Left ventricle myocardium inferior (tissue), 1 donor: ENCODE data around the gene FIZ1. TPM values are rescaled to one million over a fixed set of nuclear protein-coding genes. Genes with fewer than 3 reads are reported as not detected.

ENCODE experiments used
- DNase-seq: peaks from one replicate; pipeline ENCODE4 v3.0.0-alpha.2; 2020
- H3K27ac ChIP-seq: fragments of 200-600 bp; replicated peaks from 2 replicates; pipeline ENCODE4 v1.8.0; 2021
- H3K27me3 ChIP-seq: fragments of 200-600 bp; 2 replicates; pipeline ENCODE4 v1.8.0; 2021; ENCODE audit warnings: low read depth
- H3K36me3 ChIP-seq: fragments of 200-600 bp; 2 replicates; pipeline ENCODE4 v1.8.0; 2021
- H3K4me1 ChIP-seq: fragments of 200-600 bp; 2 replicates; pipeline ENCODE4 v1.8.0; 2021
- H3K4me3 ChIP-seq: fragments of 200-600 bp; 2 replicates; pipeline ENCODE4 v1.8.0; 2021; ENCODE audit warnings: mild to moderate bottlenecking, moderate library complexity
- H3K9me3 ChIP-seq: fragments of 200-600 bp; replicated peaks from 2 replicates; pipeline ENCODE4 v1.8.0; 2021
- intact Hi-C: fragments of 100-400 bp; cut with micrococcal nuclease; formaldehyde crosslinking; loops from one replicate; pipeline ENCODE4 v1.11.0; 2022
- total RNA-seq: library from RNA; stranded (reverse); fragmentation: NEBNext Ultra II Directional; extraction: Animal tissue kit (Norgen Biotek cat#: 25700); gene quantifications from one replicate; pipeline ENCODE4 v1.2.1, GENCODE V29; 2021
- TF ChIP-seq, protein P1 (sequence below): fragments of 200-600 bp; IDR thresholded peaks from 2 replicates; pipeline ENCODE4 v1.8.0; 2021; ENCODE audit warnings: antibody characterized with exemption, mild to moderate bottlenecking, borderline replicate concordance
- donor health status: DM: no; HTN: yes; CAD: no; lungs with severe emphysema.

The FIZ1 gene
- total RNA-seq, 1 donor from 2014 or later, result 16.0 TPM

DNA sequence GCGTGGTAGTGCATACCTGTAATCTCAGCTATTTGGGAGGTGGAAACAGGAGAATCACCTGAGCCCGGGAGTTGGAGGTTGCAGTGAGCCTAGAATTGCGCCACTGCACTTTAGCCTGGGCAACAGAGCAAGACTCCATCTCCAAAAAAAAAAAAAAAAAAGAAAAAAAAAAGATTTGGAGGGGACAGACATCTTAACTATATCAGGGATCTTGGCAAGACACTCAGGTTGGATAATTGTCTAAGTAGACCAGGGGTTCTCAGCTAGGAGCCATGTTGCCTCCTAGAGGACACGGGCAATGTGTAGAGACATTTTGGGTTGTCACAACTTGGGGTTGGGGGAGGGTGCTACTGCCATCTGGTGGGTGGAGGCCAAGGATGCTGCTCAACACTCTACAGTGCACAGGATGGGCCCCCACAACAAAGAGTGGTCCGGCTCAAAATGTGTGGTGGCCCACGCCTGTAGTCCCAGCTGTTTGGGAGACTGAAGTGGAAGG, 39.6 kb upstream of the FIZ1 start:
- TF ChIP-seq, protein P1, sequence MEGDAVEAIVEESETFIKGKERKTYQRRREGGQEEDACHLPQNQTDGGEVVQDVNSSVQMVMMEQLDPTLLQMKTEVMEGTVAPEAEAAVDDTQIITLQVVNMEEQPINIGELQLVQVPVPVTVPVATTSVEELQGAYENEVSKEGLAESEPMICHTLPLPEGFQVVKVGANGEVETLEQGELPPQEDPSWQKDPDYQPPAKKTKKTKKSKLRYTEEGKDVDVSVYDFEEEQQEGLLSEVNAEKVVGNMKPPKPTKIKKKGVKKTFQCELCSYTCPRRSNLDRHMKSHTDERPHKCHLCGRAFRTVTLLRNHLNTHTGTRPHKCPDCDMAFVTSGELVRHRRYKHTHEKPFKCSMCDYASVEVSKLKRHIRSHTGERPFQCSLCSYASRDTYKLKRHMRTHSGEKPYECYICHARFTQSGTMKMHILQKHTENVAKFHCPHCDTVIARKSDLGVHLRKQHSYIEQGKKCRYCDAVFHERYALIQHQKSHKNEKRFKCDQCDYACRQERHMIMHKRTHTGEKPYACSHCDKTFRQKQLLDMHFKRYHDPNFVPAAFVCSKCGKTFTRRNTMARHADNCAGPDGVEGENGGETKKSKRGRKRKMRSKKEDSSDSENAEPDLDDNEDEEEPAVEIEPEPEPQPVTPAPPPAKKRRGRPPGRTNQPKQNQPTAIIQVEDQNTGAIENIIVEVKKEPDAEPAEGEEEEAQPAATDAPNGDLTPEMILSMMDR, result peak; percentile 50
- intact Hi-C loops, result no loop called here
- Histone ChIP-seq H3K27ac (no peak overlapping the region), H3K36me3 (no peaks in the 10 kb centered on the region), H3K27me3 (no peaks in the 10 kb centered on the region), H3K9me3 (no peaks in the 10 kb centered on the region), H3K4me1 (peaks cover 96% of the 10 kb centered on the region), H3K4me3 (no peak overlapping the region)
- DNase-seq, result no peak

- Histone ChIP-seq H3K4me1 (peaks cover 85% of the 10 kb centered on the region), H3K36me3 (no peaks in the 10 kb centered on the region), H3K27me3 (no peaks in the 10 kb centered on the region), H3K27ac (no peak overlapping the region), H3K9me3 (no peaks in the 10 kb centered on the region), H3K4me3 (no peak overlapping the region)
- intact Hi-C loops, result no loop called here
- TF ChIP-seq, protein P1, result no peak
- DNase-seq, result no peak
Measured at GRCh38 chr19:55637534-55637933, 38.2 kb upstream of the FIZ1 start.

DNA sequence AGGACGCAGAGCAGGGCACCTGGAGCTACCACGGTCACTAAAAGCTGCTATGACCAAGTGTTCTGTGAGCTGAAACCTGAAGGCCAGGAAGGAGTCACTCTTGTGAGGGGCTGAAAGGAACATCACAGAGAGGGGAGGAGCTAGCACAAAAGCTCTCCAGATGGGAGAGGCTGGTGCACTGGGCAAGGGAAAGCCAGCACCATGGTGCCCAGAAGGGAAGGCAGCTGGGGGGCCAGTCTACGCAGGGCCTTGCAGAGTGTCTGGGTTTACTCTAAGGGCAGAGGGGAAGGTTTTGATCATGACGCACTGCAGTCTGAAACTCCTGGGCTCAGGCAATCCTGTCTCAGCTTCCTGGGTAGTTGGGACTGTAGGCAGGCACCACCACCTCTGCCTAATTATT, 37.4 kb upstream of the FIZ1 start:
- H3K9me3 ChIP-seq, result no peaks in the 10 kb centered on the region
- H3K36me3 ChIP-seq, result no peaks in the 10 kb centered on the region
- H3K4me1 ChIP-seq, result peaks cover 78% of the 10 kb centered on the region
- TF ChIP-seq, protein P1, result no peak
- no peak overlapping the region for H3K27ac ChIP-seq
- H3K27me3 ChIP-seq, result no peaks in the 10 kb centered on the region
- H3K4me3 ChIP-seq, result peak overlapping the region; percentile 96
- intact Hi-C loops, result no loop called here
- no peak for DNase-seq

DNA sequence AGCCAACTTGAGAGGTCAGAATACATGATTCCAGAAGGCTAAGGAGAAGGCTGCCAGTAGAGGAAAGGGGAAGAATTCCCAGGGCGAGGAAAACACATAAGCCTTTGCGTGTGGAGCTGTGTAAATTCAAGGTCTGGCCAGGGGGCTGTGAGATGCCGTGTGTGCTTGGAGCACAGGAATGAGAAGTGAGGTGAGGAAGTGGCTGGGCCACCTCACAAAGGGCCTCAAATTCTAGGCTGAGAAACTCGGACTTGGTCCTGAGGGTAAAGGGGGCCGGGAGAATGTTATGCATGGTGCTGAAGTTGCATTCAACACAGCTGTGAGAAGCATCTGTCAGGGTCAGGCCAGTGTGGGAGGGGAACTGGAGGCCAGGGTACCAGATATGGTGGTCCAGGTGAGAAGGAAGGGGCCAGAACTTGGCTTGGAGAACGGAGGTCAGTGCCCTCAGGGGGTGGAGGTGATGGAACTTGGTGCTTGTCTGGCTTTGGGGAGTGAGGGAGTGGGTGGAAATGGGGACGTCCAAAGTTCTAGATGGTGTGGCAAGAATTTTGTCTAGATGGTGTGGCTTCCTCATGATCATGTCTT, 36.6 kb upstream of the FIZ1 start:
- intact Hi-C loops, result no loop called here

DNA sequence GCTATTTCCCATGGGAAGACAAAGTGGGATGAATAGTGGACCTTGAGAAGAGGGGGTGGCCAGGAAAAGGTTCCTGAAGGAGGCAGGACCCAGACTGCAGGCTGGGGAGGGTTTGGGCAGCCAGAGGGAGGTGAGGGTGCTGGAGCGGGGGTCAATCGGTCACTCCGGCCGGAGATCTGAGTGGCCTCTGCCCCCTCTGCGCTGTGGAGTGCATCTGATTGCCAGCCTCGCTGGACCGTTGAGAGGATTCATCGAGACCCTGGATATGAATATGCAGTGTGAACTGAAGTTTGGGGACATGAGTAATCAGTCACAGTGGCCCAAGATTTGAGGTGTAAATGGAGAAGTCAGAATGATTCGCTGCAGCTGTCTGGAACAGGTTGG, 36.0 kb upstream of the FIZ1 start:
- Histone ChIP-seq H3K4me1 (peaks cover 64% of the 10 kb centered on the region), H3K4me3 (peak overlapping the region; percentile 96), H3K36me3 (no peaks in the 10 kb centered on the region), H3K27ac (peak overlapping the region; percentile 98), H3K9me3 (no peaks in the 10 kb centered on the region), H3K27me3 (no peaks in the 10 kb centered on the region)
- intact Hi-C loops, result no loop called here
- no peak for DNase-seq
- TF ChIP-seq, protein P1, result no peak

More for the DNA sequence above, 36.6 kb upstream of the FIZ1 start:
- no peak for DNase-seq
- TF ChIP-seq, protein P1, result no peak
- Histone ChIP-seq H3K27ac (peak overlapping the region; percentile 98), H3K27me3 (no peaks in the 10 kb centered on the region), H3K9me3 (no peaks in the 10 kb centered on the region), H3K36me3 (no peaks in the 10 kb centered on the region), H3K4me3 (peak overlapping the region; percentile 96), H3K4me1 (peaks cover 70% of the 10 kb centered on the region)
